GM12875 (cell line): ENCODE measurements around the gene RIC1.
"Not testable (repeated sequence)": the region's sequence is repeated elsewhere in the genome, so short reads cannot be mapped to it uniquely, and the experiment has no call there.

ENCODE experiments used
- H3K4me3 ChIP-seq: one replicate; pipeline ENCODE4 v1.5.1; 2011; ENCODE audit warnings: low read depth, low read length, control low read depth
- CTCF ChIP-seq: IDR thresholded peaks from 2 replicates; pipeline ENCODE4 v1.5.1; 2011; ENCODE audit warnings: low read depth, mild to moderate bottlenecking, control low read depth, inconsistent platforms, low read length, moderate library complexity, borderline replicate concordance; ENCODE audit not compliant: insufficient read depth

RIC1 gene

GRCh38 chr9:5628530-5629311 lies at the start of gene RIC1:
Gene RIC1 (plus strand): TSS chr9:5629107. CDS start chr9:5629310, 203 bp downstream.
- peak within 1 kb of the TSS; percentile 98 for H3K4me3 ChIP-seq
- TF ChIP-seq CTCF: no peak

GRCh38 chr9:5579881-5580280 lies 49.0 kb upstream of the RIC1 start:
- TF ChIP-seq CTCF: no peak
- no peak overlapping the region for H3K4me3 ChIP-seq

- no peak overlapping the region for H3K4me3 ChIP-seq
- TF ChIP-seq CTCF: no peak
These were observed 48.3 kb upstream of the RIC1 start for GRCh38 chr9:5580650-5581049.

GRCh38 chr9:5581706-5582105 lies 47.2 kb upstream of the RIC1 start:
- H3K4me3 ChIP-seq: not testable (repeated sequence)

GRCh38 chr9:5582835-5583195 lies 46.1 kb upstream of the RIC1 start:
- TF ChIP-seq CTCF: no peak
- H3K4me3 ChIP-seq: no peak overlapping the region

GRCh38 chr9:5586391-5586802 lies 42.5 kb upstream of the RIC1 start:
- TF ChIP-seq CTCF: no peak
- H3K4me3 ChIP-seq: no peak overlapping the region

GRCh38 chr9:5587024-5587423 lies 41.9 kb upstream of the RIC1 start:
- no peak overlapping the region for H3K4me3 ChIP-seq
- TF ChIP-seq CTCF: no peak
